G401.6 (cell line): Measurements from ENCODE around the gene GOLPH3.
A peak's percentile ranks its signal among the peaks of the same experiment; 100 is the strongest.

Source experiments
- FAIRE-seq: peaks from 2 replicates; lab custom pipeline; 2012; peaks lifted over from hg19 to GRCh38; lab: Jason Lieb, UNC

Gene GOLPH3

DNA sequence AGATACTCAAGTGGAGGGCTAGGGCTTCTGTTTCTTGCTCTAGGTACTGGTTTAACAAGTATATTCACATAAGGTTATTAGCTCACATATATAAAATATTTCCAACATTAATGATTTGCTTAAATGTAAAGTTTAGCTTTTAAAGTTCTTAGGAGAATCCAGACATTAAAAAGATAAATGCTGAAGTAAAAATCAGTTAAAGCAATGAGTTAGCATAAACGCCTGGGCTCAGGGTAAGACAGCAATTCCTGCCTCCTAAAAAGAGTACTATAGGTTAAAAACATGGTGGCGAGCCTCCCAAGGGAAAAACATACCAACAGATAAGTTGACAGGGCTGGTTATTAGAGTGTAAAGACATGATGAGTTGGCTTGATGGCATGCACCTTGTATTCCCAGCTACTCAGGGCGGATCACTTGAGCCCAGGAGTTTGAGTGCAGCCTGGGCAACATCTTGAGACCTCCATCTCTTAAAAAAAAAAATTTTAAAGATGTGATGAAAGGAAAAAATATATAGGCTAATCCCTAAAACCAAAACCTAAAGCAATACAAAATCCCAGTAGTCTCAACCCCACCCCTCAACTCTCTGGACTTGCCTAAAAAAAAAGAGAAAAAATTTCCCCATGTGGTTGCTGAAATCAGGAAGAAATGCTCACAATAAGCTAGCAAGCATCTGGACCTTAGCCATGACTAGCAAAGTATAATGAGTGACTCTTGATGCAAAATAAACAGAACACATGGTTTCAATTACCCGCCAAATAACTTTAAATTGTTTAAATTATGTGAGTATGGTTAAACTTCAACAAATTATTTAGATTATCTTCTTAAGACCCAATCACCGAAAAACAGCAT is 3.6 kb downstream of the GOLPH3 start:
- FAIRE-seq, result no peak

GRCh38 chr5:32168460-32169033 is 5.6 kb downstream of the GOLPH3 start:
- no peak for FAIRE-seq

- no peak for FAIRE-seq
Observed at GRCh38 chr5:32165597-32165996, 8.5 kb downstream of the GOLPH3 start.

GRCh38 chr5:32163785-32164184 is 10.3 kb downstream of the GOLPH3 start:
- FAIRE-seq, result no peak

DNA sequence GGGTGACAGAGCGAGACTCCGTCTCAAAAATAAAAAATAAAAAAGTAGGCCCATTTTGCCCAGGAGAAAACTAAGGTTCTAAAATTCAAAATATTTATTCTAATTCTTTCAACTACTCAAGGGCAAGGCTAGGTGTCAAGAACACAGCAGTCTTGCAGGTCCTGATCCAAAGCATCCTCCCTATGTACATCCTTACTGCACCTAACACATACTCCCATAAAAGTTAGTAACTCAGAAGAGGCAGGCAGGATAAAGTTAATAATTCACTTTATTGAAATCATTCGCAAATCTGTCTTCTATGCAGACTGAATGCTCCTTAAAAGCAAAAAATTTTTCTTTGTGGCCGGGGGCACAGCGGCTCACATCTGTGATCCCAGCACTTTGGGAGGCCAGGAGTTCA is 11.1 kb downstream of the GOLPH3 start:
- FAIRE-seq, result no peak

GRCh38 chr5:32160228-32160627 is 13.9 kb downstream of the GOLPH3 start:
- no peak for FAIRE-seq

GRCh38 chr5:32159328-32160072 is 14.6 kb downstream of the GOLPH3 start:
- no peak for FAIRE-seq

DNA sequence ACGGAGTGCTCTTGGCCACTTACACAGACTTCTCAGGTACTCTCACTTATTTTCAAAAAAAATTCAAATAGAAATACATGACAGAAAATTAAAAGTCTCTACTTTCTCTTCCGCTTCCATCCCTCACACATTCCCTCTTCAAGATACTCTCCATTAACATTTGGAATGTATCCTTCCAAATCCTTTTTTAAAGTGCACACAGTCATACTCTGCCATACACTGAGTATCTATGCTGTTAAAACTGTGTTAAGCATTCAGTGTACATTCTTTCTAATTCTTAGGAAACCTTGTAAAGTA is 15.5 kb downstream of the GOLPH3 start:
- no peak for FAIRE-seq

DNA sequence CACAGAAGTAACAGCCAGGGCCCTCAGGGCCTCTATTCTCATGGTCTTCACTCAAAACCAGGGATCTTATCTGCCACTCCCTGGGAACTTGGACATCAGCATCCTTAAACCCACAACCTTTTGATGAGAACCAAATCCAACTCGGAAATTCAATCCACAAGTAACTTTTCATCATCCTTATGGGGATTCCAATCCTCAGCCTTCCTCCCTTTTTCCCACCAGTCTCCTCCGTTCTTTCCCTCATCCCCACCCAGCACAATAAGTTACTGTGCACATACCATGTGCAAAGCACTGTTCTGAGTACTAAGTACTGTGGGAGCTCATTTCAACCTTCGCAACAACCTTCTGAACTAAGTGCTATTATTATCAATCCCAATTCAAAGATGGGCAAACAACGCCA is 17.0 kb downstream of the GOLPH3 start:
- FAIRE-seq, result no peak

- FAIRE-seq, result no peak
Observed at GRCh38 chr5:32156635-32157034, 17.5 kb downstream of the GOLPH3 start.

GRCh38 chr5:32155211-32155610 is 18.9 kb downstream of the GOLPH3 start:
- no peak for FAIRE-seq

GRCh38 chr5:32153723-32154122 is 20.4 kb downstream of the GOLPH3 start:
- FAIRE-seq, result no peak

DNA sequence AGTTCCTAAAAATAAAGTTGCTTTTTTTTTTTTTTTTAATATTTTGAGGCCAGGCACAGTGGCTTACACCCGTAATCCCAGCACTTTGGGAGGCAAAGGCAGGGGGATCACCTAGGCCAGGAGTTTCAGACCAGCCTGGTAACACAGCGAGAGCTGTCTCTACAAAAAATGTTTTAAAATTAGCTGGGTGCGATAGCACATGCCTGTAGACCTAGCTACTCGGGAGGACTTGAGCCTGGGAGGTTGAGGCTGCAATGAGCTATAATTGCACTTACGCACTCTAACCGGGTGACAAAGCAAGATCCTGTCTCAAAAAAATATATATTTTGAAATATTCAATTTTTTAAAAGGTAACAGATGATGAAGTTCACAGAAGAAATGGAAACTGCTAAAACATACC is 22.9 kb downstream of the GOLPH3 start:
- no peak for FAIRE-seq

- no peak for FAIRE-seq
Observed at GRCh38 chr5:32150366-32150765, 23.8 kb downstream of the GOLPH3 start.

GRCh38 chr5:32147959-32148358 is 26.2 kb downstream of the GOLPH3 start:
- no peak for FAIRE-seq

DNA sequence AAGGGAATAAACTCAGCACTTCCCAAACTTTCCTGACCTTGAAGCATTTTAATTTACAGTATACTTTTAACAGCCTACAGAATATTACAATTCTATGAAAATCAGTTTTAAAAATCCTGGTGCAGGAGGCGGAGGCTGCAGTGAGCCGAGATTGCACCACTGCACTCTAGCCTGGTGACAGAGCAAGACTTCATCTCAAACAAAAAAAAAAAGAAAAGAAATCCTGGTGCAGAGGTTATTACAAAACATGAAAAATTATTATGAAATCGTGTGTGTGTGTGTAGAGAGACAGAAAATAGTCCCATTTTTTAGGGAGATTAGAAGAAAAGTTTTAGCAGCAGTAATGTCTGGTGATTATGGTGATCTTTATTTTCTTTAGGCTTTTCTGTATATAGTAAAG is 26.9 kb downstream of the GOLPH3 start:
- no peak for FAIRE-seq

DNA sequence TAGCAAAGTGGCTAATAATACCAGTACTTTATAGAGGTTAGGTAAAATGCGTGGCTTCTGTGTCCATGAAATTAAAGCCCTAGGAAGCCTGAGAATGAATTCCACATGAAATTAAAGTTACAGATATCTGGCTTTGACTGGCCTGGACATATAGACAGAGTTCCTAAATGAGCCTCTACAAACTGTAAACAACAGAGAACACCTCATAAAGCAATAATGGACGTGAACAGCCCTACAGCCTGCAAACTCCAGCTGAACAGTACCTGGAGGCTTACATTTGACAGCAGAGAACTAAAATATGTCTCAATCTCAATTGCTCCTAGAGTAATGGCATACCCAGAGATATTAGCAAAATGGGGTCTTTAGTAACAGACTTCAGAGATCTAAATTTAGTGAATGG is 28.7 kb downstream of the GOLPH3 start:
- FAIRE-seq, result no peak

GRCh38 chr5:32144378-32145207 is 29.5 kb downstream of the GOLPH3 start:
- FAIRE-seq, result no peak

GRCh38 chr5:32143617-32144377 is 30.3 kb downstream of the GOLPH3 start:
- FAIRE-seq, result peak; percentile 21

GRCh38 chr5:32138839-32139493 is 35.2 kb downstream of the GOLPH3 start:
- FAIRE-seq, result no peak

GRCh38 chr5:32136342-32136741 is 37.8 kb downstream of the GOLPH3 start:
- no peak for FAIRE-seq
